Fibroblast of villous mesenchyme (primary cell): ENCODE data around the gene ASPDH. TPM values are rescaled to one million over a fixed set of nuclear protein-coding genes. Genes with fewer than 3 reads are reported as not detected.

Experiments used
- DNase-seq: peaks from one replicate; pipeline ENCODE4 v3.0.0-alpha.2; 2010; ENCODE audit warnings: low read depth
- H3K4me3 ChIP-seq: 2 replicates; pipeline ENCODE4 v1.5.1; 2011; ENCODE audit warnings: low read depth, mild to moderate bottlenecking, low read length
- CTCF ChIP-seq: IDR thresholded peaks from 2 replicates; pipeline ENCODE4 v1.5.1; 2012; ENCODE audit warnings: low read depth, mild to moderate bottlenecking, low read length; ENCODE audit not compliant: insufficient read depth
- total RNA-seq: library from RNA; depleted of rRNA; stranded (reverse); fragments of >200 nt; gene quantifications from 2 replicates; pipeline ENCODE4 v1.2.3, GENCODE V29; 2012

The ASPDH gene
- total RNA-seq, 1 donor, result not detected

DNA sequence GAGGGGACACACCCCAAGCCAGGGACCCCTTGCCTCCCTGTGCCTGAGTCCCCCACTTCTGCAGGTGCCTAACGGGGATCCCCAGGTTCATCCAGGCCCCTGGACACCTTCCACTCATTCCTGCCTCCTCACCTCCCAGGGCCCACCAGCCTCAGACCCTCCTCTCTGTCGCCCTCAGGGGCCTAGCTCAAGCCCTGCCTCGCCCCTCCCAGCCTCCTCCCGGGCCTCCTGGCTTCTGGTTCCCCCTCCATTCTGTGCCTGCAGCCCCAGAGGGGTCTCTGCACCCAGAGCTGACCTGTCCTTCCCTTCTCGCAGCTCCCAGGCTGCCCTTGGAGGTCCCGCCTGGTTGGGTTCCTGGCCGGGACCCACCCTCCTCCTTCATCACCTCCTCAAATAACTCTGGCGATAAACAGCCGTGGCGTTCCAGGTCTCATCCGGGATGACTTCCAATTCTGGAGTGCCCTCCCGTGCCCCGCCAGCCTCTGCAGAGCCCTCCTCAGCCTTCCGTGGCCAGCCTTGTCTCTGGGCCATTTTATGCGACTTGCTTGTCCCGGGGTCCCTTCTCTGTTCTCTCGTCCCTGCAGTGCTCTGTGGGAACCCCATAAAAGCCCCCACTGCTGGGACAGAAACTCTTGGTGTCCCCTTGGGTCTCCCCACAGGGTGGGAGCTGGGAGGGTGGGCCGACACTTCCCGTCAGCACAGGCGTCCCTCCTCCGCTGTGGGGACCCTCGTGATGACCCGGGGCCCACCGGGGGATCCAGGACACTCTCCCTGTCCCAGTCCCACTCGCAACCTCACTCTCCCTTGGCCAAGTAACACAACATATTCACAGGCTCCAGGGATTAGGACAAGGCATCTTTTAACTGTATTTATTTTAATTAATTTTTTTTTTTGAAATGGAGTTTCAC is 11.9 kb downstream of the ASPDH start:
- DNase-seq, result no peak
- H3K4me3 ChIP-seq, result no peak overlapping the region
- no peak for TF ChIP-seq CTCF

- H3K4me3 ChIP-seq, result no peak overlapping the region
- no peak for TF ChIP-seq CTCF
- no peak for DNase-seq
Measured at GRCh38 chr19:50501186-50501567, 12.5 kb downstream of the ASPDH start.

GRCh38 chr19:50500753-50501151 is 13.0 kb downstream of the ASPDH start:
- H3K4me3 ChIP-seq, result no peak overlapping the region
- no peak for DNase-seq
- no peak for TF ChIP-seq CTCF

DNA sequence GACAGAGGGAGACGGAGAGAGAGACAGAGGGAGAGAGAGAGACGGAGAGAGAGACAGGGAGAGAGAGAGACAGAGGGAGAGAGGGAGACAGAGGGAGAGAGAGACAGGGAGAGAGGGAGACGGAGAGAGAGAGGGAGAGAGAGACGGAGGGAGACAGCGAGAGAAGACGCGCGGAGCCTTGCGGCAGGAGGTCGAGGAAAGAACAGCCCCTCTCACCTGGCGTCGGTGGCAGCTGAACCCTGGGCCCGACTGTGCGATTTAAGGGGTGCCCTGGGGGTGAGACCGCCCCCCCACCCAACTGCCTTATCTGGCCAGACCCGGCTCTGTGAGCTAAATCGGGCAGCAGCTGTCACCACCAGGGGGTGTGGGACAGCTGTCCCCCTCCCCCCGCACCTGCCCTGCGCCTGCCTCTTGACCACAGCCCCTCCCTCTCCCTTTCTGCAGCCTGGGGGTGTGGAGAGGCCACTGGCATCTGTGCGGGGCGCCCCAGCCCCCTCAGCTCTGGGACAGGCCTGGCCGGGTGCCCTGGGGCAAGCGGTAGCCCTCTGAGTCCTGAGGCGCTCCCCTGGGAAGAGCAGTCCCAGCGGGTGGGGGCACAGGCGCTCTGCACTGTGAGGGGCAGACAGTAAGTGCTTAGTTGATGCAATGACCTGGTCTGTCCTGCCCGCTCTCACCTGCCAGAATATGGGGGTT is 13.5 kb downstream of the ASPDH start:
- no peak for DNase-seq
- peak; percentile 7 for TF ChIP-seq CTCF
- H3K4me3 ChIP-seq, result no peak overlapping the region

- H3K4me3 ChIP-seq, result no peak overlapping the region
Measured at GRCh38 chr19:50498219-50499056, 15.3 kb downstream of the ASPDH start.

GRCh38 chr19:50497022-50497405 is 16.7 kb downstream of the ASPDH start:
- TF ChIP-seq CTCF, result no peak
- no peak overlapping the region for H3K4me3 ChIP-seq
- DNase-seq, result no peak

More at GRCh38 chr19:50498219-50499056, 15.3 kb downstream of the ASPDH start:
- no peak for TF ChIP-seq CTCF
- no peak for DNase-seq
